ENCODE data around the gene CTNNBL1. TPM values are rescaled to one million over a fixed set of nuclear protein-coding genes. Genes with fewer than 3 reads are reported as not detected.

Gene CTNNBL1
- total and polyA plus RNA-seq, 2 of the 4 experiments (the other 2 are of a cell fraction): 29.9 to 34.1 TPM

DNA sequence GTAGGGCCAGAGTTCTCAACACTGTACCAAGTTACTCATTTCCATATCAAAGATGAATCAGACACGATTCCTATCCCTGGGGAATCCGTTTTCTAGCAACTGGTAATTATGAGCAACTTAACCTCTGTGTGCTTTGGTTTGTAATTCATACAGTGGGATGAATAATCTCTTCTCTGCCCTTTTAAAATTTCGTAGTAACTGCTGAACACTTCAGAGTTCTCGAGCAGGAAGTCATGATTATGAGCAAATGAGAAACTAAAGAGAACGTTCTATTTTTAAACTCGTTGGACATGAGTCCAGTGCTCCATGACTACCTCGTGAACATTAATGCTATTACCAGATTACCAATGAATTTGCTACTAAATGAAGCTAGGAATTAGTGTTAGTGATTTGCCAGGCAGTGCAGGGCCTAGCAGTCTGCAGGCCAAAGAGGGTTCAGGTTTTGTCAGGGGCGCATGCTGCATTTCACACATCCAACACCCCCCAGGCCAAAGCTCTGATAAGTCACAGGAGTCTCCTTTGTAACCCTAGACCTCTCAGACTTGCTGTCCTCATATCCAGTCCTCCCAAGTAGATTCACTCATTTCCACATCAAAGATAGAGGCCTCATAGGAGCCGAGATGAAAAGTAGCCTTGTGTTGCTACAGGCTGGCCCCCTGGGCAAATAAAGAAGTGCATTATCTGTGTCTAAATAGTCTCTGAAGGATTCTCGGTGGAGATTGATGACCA, 163.3 kb downstream of the CTNNBL1 start (continued):
- 0 out of 2 replicates have a peak, but pooled peaks have one; percentile 6 for TF ChIP-seq CEBPB (IDR thresholded peaks at IDR 0.05; ENCODE audit: low read depth, low read length)
- TF ChIP-seq MXI1 (IDR thresholded peaks at IDR 0.05; ENCODE audit: borderline replicate concordance, low read depth, low read length): no peak

DNA sequence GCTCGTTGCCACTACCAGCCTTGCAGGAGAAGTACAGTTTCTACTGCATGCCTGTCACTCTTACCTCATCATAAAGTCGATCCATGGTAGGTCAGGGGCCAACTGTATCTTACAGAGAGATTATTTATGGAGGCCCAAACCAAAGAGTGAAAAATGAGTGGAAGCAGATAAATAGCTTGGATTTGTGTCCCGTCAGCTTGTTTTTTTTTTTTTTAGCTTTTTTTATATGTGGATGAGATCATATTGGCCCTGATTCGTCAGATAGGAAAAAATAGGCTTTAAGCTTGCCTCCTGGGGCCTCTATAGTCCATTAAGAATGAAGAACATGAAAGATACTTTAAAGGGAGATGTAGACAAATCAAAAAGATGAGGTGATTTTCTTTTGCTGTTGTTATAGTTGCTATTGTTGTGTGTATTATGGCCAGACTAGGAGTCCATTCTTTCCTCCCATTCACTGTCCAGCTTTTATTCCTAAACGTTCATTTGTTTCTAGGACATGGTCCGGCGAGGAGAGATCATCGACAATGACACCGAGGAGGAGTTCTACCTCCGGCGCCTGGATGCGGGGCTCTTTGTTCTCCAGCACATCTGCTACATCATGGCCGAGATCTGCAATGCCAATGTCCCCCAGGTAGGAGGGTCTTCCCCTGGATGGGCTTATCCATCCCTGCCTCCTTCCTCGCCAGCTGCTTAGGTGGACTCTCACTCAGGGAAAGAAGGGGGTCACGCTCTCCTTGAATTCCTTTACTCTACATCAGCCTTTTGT, 165.8 kb downstream of the CTNNBL1 start:
- Histone ChIP-seq H3K4me1 (ENCODE audit: control insufficient read depth, insufficient read depth, low read length) (peaks cover 3% of the 10 kb centered on the region; the same call in 1 of the 2 replicates), H3K4me2 (ENCODE audit: low read depth, low read length) (no peak overlapping the region), H3K79me1 (ENCODE audit: low read depth in 1 of 2, low read length in 2 of 2) (no peaks in the 10 kb centered on the region), H2BK15ac (ENCODE audit: low read depth, low read length) (no peak overlapping the region), H2AK9ac (replicated peaks; ENCODE audit: low read depth, low read length, poor library complexity) (no peak overlapping the region), H3K23ac (ENCODE audit: low read depth, low read length) (no peak overlapping the region), H3K4ac (ENCODE audit: low read depth, low read length) (no peak overlapping the region), H4K8ac (ENCODE audit: low read depth in 2 of 2, low read length in 2 of 2) (no peak overlapping the region), H3K14ac (replicated peaks; ENCODE audit: low read depth, low read length) (no peak overlapping the region), H3K27ac (ENCODE audit: insufficient read depth, low read length) (no peak overlapping the region), H2BK120ac (ENCODE audit: low read depth, low read length) (no peak overlapping the region), H3K56ac (ENCODE audit: extremely low read depth, insufficient read depth, low read length) (no peak overlapping the region), H3K18ac (ENCODE audit: low read depth, low read length) (no peak overlapping the region), H2AFZ (replicated peaks; ENCODE audit: low read length, poor library complexity) (no peak overlapping the region), H4K91ac (ENCODE audit: insufficient read depth, low read depth, low read length) (no peak overlapping the region), H3K9me1 (ENCODE audit: insufficient read depth, low read length) (peaks cover 13% of the 10 kb centered on the region; the same call in 1 of the 2 replicates), H2BK5ac (ENCODE audit: low read depth, low read length, poor library complexity, severe bottlenecking) (no peak overlapping the region), H3K27me3 (ENCODE audit: control insufficient read depth, insufficient read depth, low read length) (no peaks in the 10 kb centered on the region), H3K9ac (ENCODE audit: low read depth, low read length) (no peak overlapping the region), H3K9me3 (ENCODE audit: control insufficient read depth, insufficient read depth, low read length) (no peaks in the 10 kb centered on the region), H2AK5ac (ENCODE audit: low read depth, low read length) (no peak overlapping the region), H3K4me3 (ENCODE audit: insufficient read depth, low read depth, low read length) (no peak overlapping the region), H4K20me1 (ENCODE audit: insufficient read depth, low read length) (peaks cover 3% of the 10 kb centered on the region; the same call in 1 of the 2 replicates), H3K36me3 (ENCODE audit: control insufficient read depth, insufficient read depth, low read length) (peaks cover 20% of the 10 kb centered on the region), H2BK20ac (ENCODE audit: low read depth, low read length) (no peak overlapping the region), H4K5ac (ENCODE audit: low read depth, low read length) (no peak overlapping the region)
- TF ChIP-seq RFX5 (IDR thresholded peaks at IDR 0.05; ENCODE audit: low read depth, low read length) (no peak), MAFK (IDR thresholded peaks at IDR 0.05; ENCODE audit: low read depth, low read length) (no peak), MAZ (IDR thresholded peaks at IDR 0.05; ENCODE audit: borderline replicate concordance, low read depth, low read length) (no peak), CEBPB (IDR thresholded peaks at IDR 0.05; ENCODE audit: low read depth, low read length) (no peak), SMC3 (IDR thresholded peaks at IDR 0.05; ENCODE audit: low read depth, low read length) (no peak), CHD1 (IDR thresholded peaks at IDR 0.05; ENCODE audit: low read depth, low read length) (no peak), MXI1 (IDR thresholded peaks at IDR 0.05; ENCODE audit: borderline replicate concordance, low read depth, low read length) (no peak), POLR2A (IDR thresholded peaks at IDR 0.05; ENCODE audit: low read depth, low read length) (no peak)
- TF ChIP-seq, protein P1, sequence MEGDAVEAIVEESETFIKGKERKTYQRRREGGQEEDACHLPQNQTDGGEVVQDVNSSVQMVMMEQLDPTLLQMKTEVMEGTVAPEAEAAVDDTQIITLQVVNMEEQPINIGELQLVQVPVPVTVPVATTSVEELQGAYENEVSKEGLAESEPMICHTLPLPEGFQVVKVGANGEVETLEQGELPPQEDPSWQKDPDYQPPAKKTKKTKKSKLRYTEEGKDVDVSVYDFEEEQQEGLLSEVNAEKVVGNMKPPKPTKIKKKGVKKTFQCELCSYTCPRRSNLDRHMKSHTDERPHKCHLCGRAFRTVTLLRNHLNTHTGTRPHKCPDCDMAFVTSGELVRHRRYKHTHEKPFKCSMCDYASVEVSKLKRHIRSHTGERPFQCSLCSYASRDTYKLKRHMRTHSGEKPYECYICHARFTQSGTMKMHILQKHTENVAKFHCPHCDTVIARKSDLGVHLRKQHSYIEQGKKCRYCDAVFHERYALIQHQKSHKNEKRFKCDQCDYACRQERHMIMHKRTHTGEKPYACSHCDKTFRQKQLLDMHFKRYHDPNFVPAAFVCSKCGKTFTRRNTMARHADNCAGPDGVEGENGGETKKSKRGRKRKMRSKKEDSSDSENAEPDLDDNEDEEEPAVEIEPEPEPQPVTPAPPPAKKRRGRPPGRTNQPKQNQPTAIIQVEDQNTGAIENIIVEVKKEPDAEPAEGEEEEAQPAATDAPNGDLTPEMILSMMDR (conservative IDR thresholded peaks at IDR 0.05; ENCODE audit: low read depth, low read length): no peak
- dilution Hi-C loops (cut with HindIII; ENCODE audit: low sequenced_read_pairs, unreplicated experiment): no loop called here
- CTCF ChIA-PET: no interaction called here
- intact Hi-C loops (cut with micrococcal nuclease): no loop called here
- no TSS peak for BruUV-seq (replicated peaks)
- in situ Hi-C loops (cut with MboI; ENCODE audit: low sequenced_read_pairs): no loop called here
- ATAC-seq (ENCODE audit: low read depth): no peak
- DNase-seq: no peak
- 91% methylated on average over 5 of the region's 15 CpGs; no CpG with 5 or more reads in 1 of the 2 experiments for whole genome bisulfite sequencing, 2 experiments (ENCODE audit: extremely low coverage in 2 of 2, insufficient read length in 1 of 2)
- POLR2A ChIA-PET (ENCODE audit: unreplicated experiment): no interaction called here
